GM12873 (cell line): ENCODE measurements around the gene MUC22.

ENCODE experiments used
- CTCF ChIP-seq: IDR thresholded peaks from 2 replicates; pipeline ENCODE4 v1.5.1; 2012; ENCODE audit warnings: low read depth, mild to moderate bottlenecking, moderate library complexity, low read length, control low read depth; ENCODE audit not compliant: insufficient read depth; ENCODE audit errors: missing control alignments

MUC22 gene

DNA sequence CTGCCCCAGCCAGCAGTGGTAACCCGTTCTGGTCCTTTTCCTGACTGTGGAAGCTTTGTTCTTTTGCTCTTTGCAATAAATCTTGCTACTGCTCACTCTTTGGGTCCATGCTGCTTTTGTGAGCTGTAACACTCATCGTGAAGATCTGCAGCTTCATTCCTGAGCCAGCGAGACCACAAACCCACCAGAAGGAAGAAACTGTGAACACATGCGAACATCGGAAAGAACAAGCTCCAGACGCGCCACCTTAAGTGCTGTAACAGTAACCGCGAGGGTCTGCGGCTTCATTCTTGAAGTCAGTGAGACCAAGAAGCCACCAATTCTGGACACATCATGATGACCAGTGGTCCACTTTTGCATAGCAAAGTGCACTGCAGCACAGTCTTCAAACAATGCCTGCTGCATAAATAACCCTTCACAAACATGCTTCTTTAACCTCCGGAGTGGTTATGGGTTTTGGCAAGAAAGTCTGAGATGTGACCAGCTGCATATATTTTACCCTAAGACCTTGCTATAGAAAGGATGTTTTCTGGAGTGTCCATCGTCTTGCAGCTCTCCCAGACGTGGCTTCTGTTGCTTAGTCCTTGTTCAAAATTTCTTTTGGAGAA lies 8.9 kb upstream of the MUC22 start:
- TF ChIP-seq CTCF = no peak

- no peak for TF ChIP-seq CTCF
Observed at GRCh38 chr6:31002471-31002870, 7.8 kb upstream of the MUC22 start.

- no peak for TF ChIP-seq CTCF
Observed at GRCh38 chr6:31004794-31005193, 5.5 kb upstream of the MUC22 start.

GRCh38 chr6:31005249-31006020 lies 4.8 kb upstream of the MUC22 start:
- TF ChIP-seq CTCF = no peak

- TF ChIP-seq CTCF = no peak
Observed at GRCh38 chr6:31007694-31008093, 2.6 kb upstream of the MUC22 start.

- no peak for TF ChIP-seq CTCF
Observed at GRCh38 chr6:31008165-31008564, 2.1 kb upstream of the MUC22 start.

- no peak for TF ChIP-seq CTCF
Observed at GRCh38 chr6:31009731-31010130, 543 bp upstream of the MUC22 start.
